Measurements from ENCODE around the gene ANXA3.

The ANXA3 gene

GRCh38 chr4:78612398-78613178, 61.0 kb downstream of the ANXA3 start:
- no peak for DNase-seq (ENCODE audit: low read depth)

- no peak for DNase-seq (ENCODE audit: low read depth)
Observed at GRCh38 chr4:78613522-78614321, 62.2 kb downstream of the ANXA3 start.

- DNase-seq (ENCODE audit: low read depth), result peak; percentile 68
Observed at GRCh38 chr4:78616046-78616498, 64.5 kb downstream of the ANXA3 start.

GRCh38 chr4:78618436-78618835, 66.9 kb downstream of the ANXA3 start:
- no peak for DNase-seq (ENCODE audit: low read depth)

GRCh38 chr4:78621395-78621794, 69.8 kb downstream of the ANXA3 start:
- DNase-seq (ENCODE audit: low read depth), result no peak

- DNase-seq (ENCODE audit: low read depth), result peak; percentile 57
Observed at GRCh38 chr4:78622253-78622979, 70.8 kb downstream of the ANXA3 start.

GRCh38 chr4:78624048-78624447, 72.5 kb downstream of the ANXA3 start:
- DNase-seq (ENCODE audit: low read depth), result no peak

GRCh38 chr4:78625073-78625472, 73.5 kb downstream of the ANXA3 start:
- no peak for DNase-seq (ENCODE audit: low read depth)

- no peak for DNase-seq (ENCODE audit: low read depth)
Observed at GRCh38 chr4:78627046-78627965, 75.7 kb downstream of the ANXA3 start.

GRCh38 chr4:78627966-78628678, 76.6 kb downstream of the ANXA3 start:
- no peak for DNase-seq (ENCODE audit: low read depth)

GRCh38 chr4:78629991-78630541, 78.5 kb downstream of the ANXA3 start:
- DNase-seq (ENCODE audit: low read depth), result no peak

- DNase-seq (ENCODE audit: low read depth), result no peak
Observed at GRCh38 chr4:78630615-78631014, 79.0 kb downstream of the ANXA3 start.

GRCh38 chr4:78634011-78634664, 82.6 kb downstream of the ANXA3 start:
- no peak for DNase-seq (ENCODE audit: low read depth)

- DNase-seq (ENCODE audit: low read depth), result no peak
Observed at GRCh38 chr4:78638337-78639172, 87.0 kb downstream of the ANXA3 start.

- no peak for DNase-seq (ENCODE audit: low read depth)
Observed at GRCh38 chr4:78640714-78641113, 89.1 kb downstream of the ANXA3 start.

- DNase-seq (ENCODE audit: low read depth), result no peak
Observed at GRCh38 chr4:78642934-78643333, 91.4 kb downstream of the ANXA3 start.

- no peak for DNase-seq (ENCODE audit: low read depth)
Observed at GRCh38 chr4:78644063-78644691, 92.6 kb downstream of the ANXA3 start.

GRCh38 chr4:78644744-78645330, 93.3 kb downstream of the ANXA3 start:
- no peak for DNase-seq (ENCODE audit: low read depth)
